Heart left ventricle (tissue), 16 donors: Measurements from ENCODE around the gene PLD2. TPM values are rescaled to one million over a fixed set of nuclear protein-coding genes. Genes with fewer than 3 reads are reported as not detected.

Experiments used
- ATAC-seq, 4 donors: fragments of 200-7000 bp; cut with Tn5 transposase; one replicate each; pipeline ENCODE4 v1.9.1; 2020 to 2022; ENCODE audit warnings: moderate library complexity in 4 of 4, mild to moderate bottlenecking in 3 of 4, moderate number of reproducible peaks in 1 of 4
- DNase-seq, 5 donors: peaks; one replicate each; pipeline ENCODE4 v3.0.0-alpha.2; 2020
- H3K27ac ChIP-seq, 12 donors: fragments of 200-600 bp; sonication (generic) in 4 of 12; one replicate each; pipeline versions ENCODE4 v1.5.0 to v1.8.0; 2016 to 2022; ENCODE audit warnings: mild to moderate bottlenecking in 2 of 12
- H3K27me3 ChIP-seq, 9 donors: fragments of 200-600 bp; sonication (generic) in 2 of 9; one replicate each; pipeline versions ENCODE4 v1.5.1 to v1.8.0; 2016 to 2022; ENCODE audit warnings: mild to moderate bottlenecking in 3 of 9
- H3K36me3 ChIP-seq, 9 donors: fragments of 200-600 bp; sonication (generic) in 2 of 9; one replicate each; pipeline versions ENCODE4 v1.5.0 to v1.8.0; 2018 to 2022; ENCODE audit warnings: mild to moderate bottlenecking in 2 of 9
- H3K4me1 ChIP-seq, 12 donors: fragments of 200-600 bp; sonication (generic) in 4 of 12; one replicate each; pipeline versions ENCODE4 v1.5.0 to v1.8.0; 2016 to 2022; ENCODE audit warnings: mild to moderate bottlenecking in 3 of 12
- H3K4me3 ChIP-seq, 12 donors: fragments of 200-600 bp; sonication (generic) in 4 of 12; one replicate each; pipeline versions ENCODE4 v1.5.0 to v1.8.0; 2017 to 2022; ENCODE audit warnings: mild to moderate bottlenecking in 9 of 12, moderate library complexity in 4 of 12
- H3K9me3 ChIP-seq, 12 donors: fragments of 200-600 bp; sonication (generic) in 4 of 12; one replicate each; pipeline versions ENCODE4 v1.5.0 to v1.8.0; 2016 to 2022; ENCODE audit warnings: mild to moderate bottlenecking in 1 of 12
- POLR2A ChIP-seq, 2 donors: fragments of 450-650 bp; IDR thresholded peaks; one replicate each; pipeline ENCODE4 v1.6.1; 2017; ENCODE audit warnings: antibody characterized with exemption in 2 of 2, mild to moderate bottlenecking in 2 of 2, moderate library complexity in 2 of 2
- WGBS, 4 donors: extraction: QIAGEN DNeasy Blood & Tissue Kit in 2 of 4; methylation state at CpG; one replicate each; pipeline versions ENCODE4 v1.1.5 to v1.1.7; 2013 to 2018; 5-methylcytosine and 5-hydroxymethylcytosine counted together
- intact Hi-C, 10 donors: fragments of 100-400 bp; cut with DNase I; formaldehyde crosslinking; loops; one replicate each; pipeline versions ENCODE4 v1.11.1 to v1.14.2; 2022
- polyA plus RNA-seq, 2 donors: library from polyadenylated mRNA; stranded (reverse); fragments of 200-250 nt; gene quantifications; one replicate each; pipeline ENCODE4 v1.2.3, GENCODE V29; 2013
- total RNA-seq, 9 donors: library from RNA; depleted of rRNA in 2 of 9; stranded (reverse); fragments of >200 nt in 2 of 9; fragmentation: NEBNext Ultra II Directional in 3 of 9; extraction: Animal tissue kit (Norgen Biotek cat#: 25700) in 3 of 9; gene quantifications; one replicate each; pipeline versions ENCODE4 v1.1.0 to v1.2.4, GENCODE V29; 2016 to 2023
- TF ChIP-seq, protein P1 (sequence below), 12 donors: fragments of 200-600 bp; sonication (generic) in 4 of 12; IDR thresholded peaks; one replicate each; pipeline versions ENCODE4 v1.5.0 to v1.8.0; 2018 to 2022; ENCODE audit warnings: antibody characterized with exemption in 12 of 12, mild to moderate bottlenecking in 5 of 12
- donor health status: ischemic (EF 13 %, LVEDD 7.1; RV severe dilation, severe dysfunction).
- donor health status: healthy with polysubstance abuse.
- donor health status: DM: no; HTN: yes; CAD: no.
- donor health status: DM: no; HTN: no; CAD: no.
- donor health status: ischemic (EF 25% LVEDD 6.9; RV normal size, moderate dysfunction).
- donor health status: ischemic (EF 25% LVEDD 5.7; RV mildly dilated, moderate dysfunction).
- donor health status: healthy.
- donor health status: DM: yes; HTN: yes; CAD: no.
- donor health status: ischemic (EF 35%, LVEDD 5.7; RV mildly dilated, moderate dysfunction).
- donor health status: nonischemic (EF 11% LVEDD 7.7; RV severe dilation, severe dysfunction).
- donor health status: DM: yes; HTN: yes; CAD: no.
- donor health status: PGD.
- donor health status: ischemic (EF 29% LVEDD 5.4; RV normal size, mild dysfunction).
- donor health status: nonischemic (EF 23%, LVEDD 6.1; RV moderate dilation, normal function).

PLD2 gene
- total and polyA plus RNA-seq, 11 donors, result 5.3 to 17.9 (median 8.5) TPM

DNA sequence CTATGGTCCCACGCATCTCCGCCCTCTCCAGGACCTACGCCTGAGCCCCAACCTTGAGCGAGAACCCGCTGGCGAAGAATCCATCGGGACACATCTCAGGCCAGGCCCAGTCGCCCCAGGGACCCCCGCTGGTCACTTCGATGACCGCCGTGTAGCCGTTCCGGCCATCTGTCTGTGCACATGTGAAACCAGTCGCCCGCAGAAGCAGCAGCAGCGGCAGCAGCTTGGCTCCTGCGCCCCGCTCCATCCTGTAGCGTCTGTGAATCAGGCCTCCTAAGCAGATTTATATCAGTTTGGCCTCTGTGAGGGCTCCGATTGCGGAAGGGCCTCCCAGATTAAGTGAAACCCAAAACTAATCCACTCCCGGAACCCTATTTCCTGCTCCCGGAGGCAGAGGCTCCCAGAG, 20.8 kb upstream of the PLD2 start, which contains the start of gene VMO1:
VMO1 (minus strand) TSS at position 259 of the 406 bp plus-strand sequence; CDS start at position 247, 12 bp downstream.
- Histone ChIP-seq H3K9me3 (no peaks in the 10 kb centered on the region), H3K4me1 (peaks cover 0 to 50% (median 37%) of the 10 kb centered on the region in 12 donors), H3K27ac (peak within 1 kb of the TSS in 3 of 12 donors; percentile 22 to 47 (median 31)), H3K4me3 (peak within 1 kb of the TSS in 11 of 12 donors; percentile 14 to 48 (median 40)), H3K36me3 (no peaks in the 10 kb centered on the region), H3K27me3 (peaks cover 0 to 53% (median 30%) of the 10 kb centered on the region in 9 donors)
- TF ChIP-seq, protein P1, sequence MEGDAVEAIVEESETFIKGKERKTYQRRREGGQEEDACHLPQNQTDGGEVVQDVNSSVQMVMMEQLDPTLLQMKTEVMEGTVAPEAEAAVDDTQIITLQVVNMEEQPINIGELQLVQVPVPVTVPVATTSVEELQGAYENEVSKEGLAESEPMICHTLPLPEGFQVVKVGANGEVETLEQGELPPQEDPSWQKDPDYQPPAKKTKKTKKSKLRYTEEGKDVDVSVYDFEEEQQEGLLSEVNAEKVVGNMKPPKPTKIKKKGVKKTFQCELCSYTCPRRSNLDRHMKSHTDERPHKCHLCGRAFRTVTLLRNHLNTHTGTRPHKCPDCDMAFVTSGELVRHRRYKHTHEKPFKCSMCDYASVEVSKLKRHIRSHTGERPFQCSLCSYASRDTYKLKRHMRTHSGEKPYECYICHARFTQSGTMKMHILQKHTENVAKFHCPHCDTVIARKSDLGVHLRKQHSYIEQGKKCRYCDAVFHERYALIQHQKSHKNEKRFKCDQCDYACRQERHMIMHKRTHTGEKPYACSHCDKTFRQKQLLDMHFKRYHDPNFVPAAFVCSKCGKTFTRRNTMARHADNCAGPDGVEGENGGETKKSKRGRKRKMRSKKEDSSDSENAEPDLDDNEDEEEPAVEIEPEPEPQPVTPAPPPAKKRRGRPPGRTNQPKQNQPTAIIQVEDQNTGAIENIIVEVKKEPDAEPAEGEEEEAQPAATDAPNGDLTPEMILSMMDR (IDR thresholded peaks at IDR 0.05), result no peak
- TF ChIP-seq POLR2A (IDR thresholded peaks at IDR 0.05), result no peak
- ATAC-seq (peak in 1 of 4 donors; percentile 33), DNase-seq (peak in 3 of 5 donors; percentile 28 to 71 (median 40))
- 0 to 19% (median 3%) methylated on average over 5 to 24 of the region's 24 CpGs for WGBS, 4 donors
- intact Hi-C loops, result loop anchor here in 7 of 10 donors (2.0 to 10.0 kb wide), 6 partner anchors 51 to 103 kb away; partner anchors contain the start of genes MED11 (in 6 of the 7), ARRB2 (in 2 of the 7), CXCL16 (in 1 of the 7) and ZMYND15 (in 1 of the 7)

DNA sequence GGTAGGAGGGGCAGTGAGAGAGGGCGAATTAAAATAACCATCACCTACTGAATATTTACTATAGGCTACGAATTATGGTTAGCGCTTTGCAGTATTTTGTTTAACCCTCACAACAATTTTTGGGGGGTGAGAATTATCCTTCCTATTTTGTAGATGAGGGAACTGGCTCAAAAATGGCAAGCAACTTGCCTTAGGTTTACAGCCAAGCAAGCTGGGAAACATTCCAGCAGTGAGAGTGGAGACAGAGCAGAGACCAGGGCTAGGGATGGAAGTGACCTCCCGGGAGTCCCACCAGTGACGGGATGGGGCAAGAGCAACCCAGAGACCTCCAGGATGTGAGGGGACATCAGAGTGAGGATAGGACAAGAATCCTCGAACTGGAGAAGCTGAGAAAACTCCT, 20.4 kb upstream of the PLD2 start:
- no peak for ATAC-seq
- WGBS, 4 donors, result 5 to 11% (median 6%) methylated on average over 6 of the region's 6 CpGs
- no peak for TF ChIP-seq POLR2A (IDR thresholded peaks at IDR 0.05)
- TF ChIP-seq, protein P1 (IDR thresholded peaks at IDR 0.05), result no peak
- Histone ChIP-seq H3K4me3 (peak overlapping the region in 10 of 12 donors; percentile 14 to 48 (median 41)), H3K36me3 (no peaks in the 10 kb centered on the region), H3K4me1 (peaks cover 0 to 50% (median 37%) of the 10 kb centered on the region in 12 donors), H3K9me3 (no peaks in the 10 kb centered on the region), H3K27ac (peak overlapping the region in 3 of 12 donors; percentile 22 to 47 (median 31)), H3K27me3 (peaks cover 0 to 50% (median 30%) of the 10 kb centered on the region in 9 donors)
- DNase-seq, result peak in 1 of 5 donors; percentile 33
- intact Hi-C loops, result loop anchor here in 7 of 10 donors (2.0 to 10.0 kb wide), 6 partner anchors 51 to 102 kb away; partner anchors contain the start of genes MED11 (in 6 of the 7), ARRB2 (in 2 of the 7), CXCL16 (in 1 of the 7) and ZMYND15 (in 1 of the 7)

GRCh38 chr17:4788159-4788806, 18.7 kb upstream of the PLD2 start:
- H3K27ac ChIP-seq, result peak overlapping the region in 1 of 12 donors; percentile 99
- DNase-seq (no peak), ATAC-seq (no peak)
- peaks cover 0 to 50% (median 37%) of the 10 kb centered on the region in 12 donors for H3K4me1 ChIP-seq
- H3K4me3 ChIP-seq, result peak overlapping the region in 6 of 12 donors; percentile 70 to 95 (median 76)
- no peaks in the 10 kb centered on the region for H3K36me3 ChIP-seq
- H3K27me3 ChIP-seq, result peaks cover 0 to 33% (median 18%) of the 10 kb centered on the region in 9 donors
- H3K9me3 ChIP-seq, result no peaks in the 10 kb centered on the region
- 79 to 88% (median 84%) methylated on average over 14 of the region's 14 CpGs for WGBS, 4 donors
- TF ChIP-seq, protein P1 (IDR thresholded peaks at IDR 0.05), result no peak
- no peak for TF ChIP-seq POLR2A (IDR thresholded peaks at IDR 0.05)
- intact Hi-C loops, result loop anchor here (2.0 to 10.0 kb wide), 8 partner anchors 49 to 101 kb away; partner anchors contain the start of genes MED11 (in 7 of the 10), ARRB2 (in 3 of the 10), CXCL16 (in 1 of the 10) and ZMYND15 (in 1 of the 10)
